Measurements from ENCODE around the gene SLC39A9.

DNA sequence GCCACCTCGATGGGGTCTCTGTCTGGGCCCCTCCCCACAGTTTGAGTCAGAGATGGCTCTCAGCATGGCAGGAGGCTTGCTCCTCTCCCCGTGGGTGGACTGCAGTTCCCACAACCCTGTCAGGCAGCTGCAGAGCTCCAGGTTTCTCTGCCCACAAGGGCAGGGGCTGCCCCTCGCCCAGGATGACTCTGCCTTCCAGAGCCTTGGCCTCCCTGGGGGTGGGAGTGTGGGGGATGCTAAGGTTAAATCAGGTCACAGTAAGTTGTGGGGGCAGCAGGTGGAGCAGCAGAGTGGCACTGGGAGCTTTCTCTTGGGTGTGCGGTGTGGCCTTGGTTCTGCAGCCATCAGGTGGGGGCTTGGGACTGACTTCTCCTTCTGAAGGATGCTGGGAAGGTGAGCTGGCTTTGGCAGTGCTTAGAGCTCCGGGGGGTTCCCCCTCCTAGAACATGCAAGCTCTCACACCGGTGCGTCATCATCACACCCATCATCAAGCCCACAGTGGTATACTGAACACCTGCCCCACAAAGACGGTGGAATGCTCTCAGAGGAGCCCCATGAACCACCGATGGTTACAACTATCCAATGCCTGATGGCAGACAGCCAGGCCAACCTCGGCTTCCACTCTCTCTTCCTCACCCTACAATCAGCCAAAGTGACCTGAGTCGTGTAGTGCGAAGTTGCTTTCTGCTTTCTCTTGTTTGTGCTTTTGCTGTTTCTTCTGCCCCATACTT is 40.1 kb upstream of the SLC39A9 start:
- TF ChIP-seq, protein P1, sequence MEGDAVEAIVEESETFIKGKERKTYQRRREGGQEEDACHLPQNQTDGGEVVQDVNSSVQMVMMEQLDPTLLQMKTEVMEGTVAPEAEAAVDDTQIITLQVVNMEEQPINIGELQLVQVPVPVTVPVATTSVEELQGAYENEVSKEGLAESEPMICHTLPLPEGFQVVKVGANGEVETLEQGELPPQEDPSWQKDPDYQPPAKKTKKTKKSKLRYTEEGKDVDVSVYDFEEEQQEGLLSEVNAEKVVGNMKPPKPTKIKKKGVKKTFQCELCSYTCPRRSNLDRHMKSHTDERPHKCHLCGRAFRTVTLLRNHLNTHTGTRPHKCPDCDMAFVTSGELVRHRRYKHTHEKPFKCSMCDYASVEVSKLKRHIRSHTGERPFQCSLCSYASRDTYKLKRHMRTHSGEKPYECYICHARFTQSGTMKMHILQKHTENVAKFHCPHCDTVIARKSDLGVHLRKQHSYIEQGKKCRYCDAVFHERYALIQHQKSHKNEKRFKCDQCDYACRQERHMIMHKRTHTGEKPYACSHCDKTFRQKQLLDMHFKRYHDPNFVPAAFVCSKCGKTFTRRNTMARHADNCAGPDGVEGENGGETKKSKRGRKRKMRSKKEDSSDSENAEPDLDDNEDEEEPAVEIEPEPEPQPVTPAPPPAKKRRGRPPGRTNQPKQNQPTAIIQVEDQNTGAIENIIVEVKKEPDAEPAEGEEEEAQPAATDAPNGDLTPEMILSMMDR (conservative IDR thresholded peaks at IDR 0.05; ENCODE audit: low read depth, low read length), result no peak
- no peak for TF ChIP-seq POLR2A (IDR thresholded peaks at IDR 0.05; ENCODE audit: low read depth, low read length)
- TF ChIP-seq FOS (IDR thresholded peaks at IDR 0.05; ENCODE audit: low read depth, low read length), result no peak
- no peak for TF ChIP-seq RAD21 (IDR thresholded peaks at IDR 0.05; ENCODE audit: low read length)
- TF ChIP-seq RCOR1 (IDR thresholded peaks at IDR 0.05; ENCODE audit: insufficient replicate concordance, low read length), result no peak
